ENCODE data around the gene SEMA3D.

The SEMA3D gene

DNA sequence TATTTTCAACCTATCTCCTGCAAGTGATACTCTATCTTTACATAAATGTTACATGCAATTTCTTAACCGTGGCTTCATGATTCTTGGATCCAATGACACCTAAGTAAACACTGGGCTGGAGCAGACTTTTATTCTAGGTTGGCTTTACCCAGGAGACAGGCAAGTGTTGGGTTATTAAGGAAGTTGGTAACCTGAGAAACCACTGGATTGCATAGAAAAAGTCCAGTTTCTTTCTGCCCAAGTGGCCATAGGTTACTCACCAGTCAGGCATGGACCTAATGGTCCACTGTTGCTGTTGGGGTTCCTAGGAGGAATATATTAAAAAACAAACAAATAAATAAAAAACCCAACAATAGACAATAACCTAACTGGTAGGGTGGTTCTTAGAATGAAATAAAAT is 112.8 kb downstream of the SEMA3D start:
- DNase-seq: no peak

DNA sequence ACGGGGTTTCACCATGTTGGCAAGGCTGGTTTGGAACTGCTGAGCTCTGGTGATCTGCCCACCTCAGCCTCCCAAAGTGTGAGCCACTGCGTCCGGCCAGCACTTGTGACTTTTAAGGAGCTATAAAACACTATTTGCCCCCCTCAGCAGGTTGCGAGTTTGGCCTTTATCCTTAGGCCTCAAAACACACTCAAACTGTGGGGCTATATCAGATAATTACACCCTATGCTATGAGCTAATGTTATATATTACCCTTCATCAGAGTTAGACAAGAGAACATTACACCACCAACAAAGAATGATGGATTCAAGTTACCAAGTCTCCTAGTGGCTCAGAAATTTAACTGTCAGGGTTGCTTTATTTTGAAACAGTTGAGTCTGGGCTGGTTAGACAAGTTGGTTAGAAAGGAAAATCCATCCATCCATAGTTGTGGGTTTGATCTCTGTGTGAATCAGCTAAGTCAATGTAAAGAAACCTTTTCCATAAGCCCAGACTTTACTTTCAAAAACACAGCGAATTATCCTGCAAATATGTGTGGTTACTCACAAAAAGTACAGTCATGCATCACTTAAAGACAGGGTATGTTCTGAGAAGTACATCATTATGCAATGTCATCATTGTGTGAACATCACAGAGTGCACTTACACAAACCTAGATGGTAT is 115.8 kb downstream of the SEMA3D start:
- DNase-seq: no peak

DNA sequence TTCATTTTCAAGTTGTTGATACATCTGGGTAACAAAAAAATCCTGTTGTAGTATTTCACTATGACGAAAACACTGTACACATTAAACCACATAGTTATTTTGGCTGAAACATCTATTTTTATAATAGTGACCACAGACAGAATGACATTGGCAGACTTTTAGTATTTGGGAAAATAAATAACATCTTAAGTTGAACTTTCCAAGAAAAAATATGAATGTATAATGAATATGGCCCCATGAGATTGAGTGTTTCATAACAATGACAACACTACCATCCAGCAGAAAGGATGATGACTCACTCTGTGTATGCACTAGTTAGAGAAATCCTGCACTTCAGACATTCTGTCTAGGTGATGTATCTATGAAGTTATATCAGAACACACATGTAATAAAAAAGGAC is 118.1 kb downstream of the SEMA3D start:
- no peak for DNase-seq

DNA sequence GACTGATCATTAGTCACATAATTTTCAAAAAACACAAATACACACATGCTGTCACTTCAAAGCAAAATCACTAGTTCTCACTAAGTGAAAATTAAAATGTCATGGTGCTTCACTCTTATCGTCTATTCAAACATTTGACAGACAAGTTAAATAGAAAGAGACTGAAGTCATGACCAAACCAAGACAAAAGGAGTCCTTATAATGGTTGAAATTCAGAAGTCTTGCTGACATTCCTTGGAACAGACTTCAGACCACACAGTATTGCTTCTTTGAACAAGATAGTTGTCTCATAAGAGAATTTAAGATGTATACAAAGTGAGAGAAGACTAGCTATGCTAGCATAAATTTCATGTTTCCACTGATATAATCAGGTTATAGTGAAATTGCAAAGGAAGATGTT is 119.5 kb downstream of the SEMA3D start:
- DNase-seq: no peak

DNA sequence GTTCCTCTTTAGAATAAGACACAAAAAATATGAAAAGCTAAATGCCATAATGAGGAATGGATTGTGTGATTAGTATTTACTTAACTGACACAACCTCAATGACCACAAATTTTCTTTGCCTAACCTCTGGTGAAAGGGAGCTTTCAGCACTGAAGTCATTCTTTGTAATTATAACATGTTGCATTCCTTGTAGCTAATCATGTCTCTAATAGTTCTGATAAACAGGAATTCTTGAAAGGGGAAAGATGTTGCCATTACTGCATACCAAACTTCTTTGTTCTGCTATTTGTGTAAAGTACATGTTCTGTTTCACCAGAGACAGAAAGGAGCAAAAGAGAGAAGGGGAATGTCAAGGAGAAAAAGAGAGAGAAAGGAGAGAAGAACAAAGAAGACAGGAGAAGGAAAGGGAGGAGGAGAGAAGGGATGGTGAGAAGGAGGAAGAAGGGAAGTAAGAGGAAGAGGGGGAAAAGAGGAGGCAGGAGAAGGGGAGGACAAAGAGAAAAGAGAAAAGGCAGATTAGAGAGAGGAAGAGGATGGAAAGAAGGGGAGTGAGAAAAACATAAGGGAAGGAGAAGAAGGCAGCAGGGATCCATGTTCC is 120.9 kb downstream of the SEMA3D start:
- no peak for DNase-seq

DNA sequence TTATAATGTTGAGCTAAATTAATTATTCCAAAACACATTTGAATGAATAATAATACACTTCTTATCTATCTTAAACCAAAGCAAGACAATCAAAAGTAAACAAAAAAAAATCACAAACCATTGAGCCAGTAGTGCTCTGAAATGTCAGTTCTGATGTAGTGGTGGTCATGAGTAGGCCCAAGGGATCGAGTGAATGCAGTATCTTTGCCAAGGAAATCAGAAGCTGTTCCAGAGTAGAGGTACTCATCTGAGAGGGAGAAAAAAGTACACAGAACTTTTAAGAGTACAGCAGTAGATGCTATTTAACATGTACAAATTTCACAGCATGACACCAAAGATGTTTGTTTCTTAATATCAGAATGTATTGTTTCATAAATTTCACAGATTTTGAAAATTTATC is 121.5 kb downstream of the SEMA3D start:
- DNase-seq: no peak

DNA sequence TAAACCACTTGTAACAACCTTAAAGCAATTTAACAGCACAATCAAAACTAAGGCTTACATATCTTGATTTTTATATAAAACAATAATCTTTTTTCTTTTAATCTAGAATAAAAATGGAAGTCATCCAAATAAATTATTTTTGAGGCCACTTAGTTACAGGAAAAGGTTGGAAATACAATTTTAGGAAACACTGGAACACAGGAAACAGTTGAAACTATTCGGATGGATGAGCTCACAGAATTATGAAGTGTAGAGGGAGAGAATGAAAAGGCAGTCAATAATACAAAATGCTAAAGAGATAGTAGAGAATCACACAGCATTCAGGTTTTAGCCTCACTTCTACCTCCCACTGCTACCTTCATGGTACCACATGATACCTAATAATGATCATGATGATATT is 124.2 kb downstream of the SEMA3D start:
- DNase-seq: no peak

DNA sequence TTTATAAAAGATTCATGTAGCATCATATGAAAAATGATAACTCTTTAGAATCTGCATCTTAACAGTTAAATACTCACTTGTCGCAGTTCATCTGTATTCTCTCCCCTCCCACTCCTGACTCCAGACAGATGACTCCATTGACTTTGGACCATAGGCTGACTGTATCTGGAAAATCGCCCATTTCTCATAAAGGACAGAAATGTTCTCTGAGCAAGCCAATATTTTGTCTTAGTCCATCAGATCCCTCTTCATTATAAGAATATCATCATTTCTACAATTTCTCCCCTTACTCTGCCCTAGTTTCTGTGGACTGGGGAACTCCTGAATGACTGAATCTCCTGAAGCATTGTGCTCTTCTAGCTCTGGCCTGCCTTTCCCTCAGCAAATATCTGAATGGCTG is 125.4 kb downstream of the SEMA3D start:
- DNase-seq: no peak

DNA sequence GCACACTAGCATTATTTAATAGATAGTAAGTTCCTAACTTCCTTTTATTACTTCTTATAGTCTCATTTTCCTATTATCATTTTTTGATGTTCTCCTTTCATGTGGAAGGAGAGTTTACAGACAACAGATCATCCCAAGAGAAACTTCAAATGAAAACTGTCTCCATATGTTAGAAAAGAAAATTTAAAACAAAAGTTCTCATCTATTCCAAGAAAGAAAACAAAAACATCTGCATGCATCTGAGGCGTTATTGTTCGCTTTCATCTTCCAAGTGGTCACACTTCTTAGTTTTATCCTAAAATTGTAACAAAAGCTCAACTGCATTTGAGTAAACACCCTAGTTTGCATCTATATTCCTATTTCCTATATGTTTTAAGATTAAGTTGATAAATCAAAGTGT is 126.2 kb downstream of the SEMA3D start:
- no peak for DNase-seq

DNA sequence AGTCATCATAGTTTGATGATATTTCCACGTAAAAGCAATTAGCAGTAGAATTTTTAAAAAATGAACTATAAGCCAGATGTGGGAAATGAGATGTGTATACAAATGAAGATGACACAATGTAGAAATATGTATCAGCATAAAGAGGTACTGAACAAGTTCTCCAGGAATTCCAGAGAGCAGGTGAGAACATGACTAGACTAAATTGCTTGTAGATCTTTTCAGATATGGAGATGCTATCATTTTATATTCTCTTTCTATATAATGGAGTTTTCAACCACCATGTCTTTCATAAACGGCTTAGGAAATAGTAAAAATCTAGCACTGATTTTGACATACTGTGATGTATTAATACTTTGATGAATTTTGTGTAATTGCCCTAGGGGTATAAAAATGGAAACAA is 130.9 kb downstream of the SEMA3D start:
- DNase-seq: no peak

DNA sequence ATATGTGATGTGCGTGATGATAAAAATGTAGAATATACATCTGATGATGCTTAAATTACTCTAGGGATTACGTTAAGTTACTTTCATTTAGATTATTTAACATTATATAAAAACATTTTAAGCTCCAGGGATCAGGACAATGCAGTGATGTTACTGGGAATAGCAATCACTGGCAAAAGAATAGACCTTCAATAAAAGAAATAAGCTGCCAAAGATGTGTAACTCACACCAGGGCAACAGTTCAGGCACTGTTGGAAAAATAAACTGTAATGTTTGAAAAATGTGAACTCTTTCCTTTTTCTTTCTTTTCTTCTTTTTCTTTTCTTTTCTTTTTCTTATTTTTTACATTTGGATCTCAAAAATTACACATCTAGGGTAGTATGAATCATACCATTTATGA is 131.7 kb downstream of the SEMA3D start:
- DNase-seq: no peak

DNA sequence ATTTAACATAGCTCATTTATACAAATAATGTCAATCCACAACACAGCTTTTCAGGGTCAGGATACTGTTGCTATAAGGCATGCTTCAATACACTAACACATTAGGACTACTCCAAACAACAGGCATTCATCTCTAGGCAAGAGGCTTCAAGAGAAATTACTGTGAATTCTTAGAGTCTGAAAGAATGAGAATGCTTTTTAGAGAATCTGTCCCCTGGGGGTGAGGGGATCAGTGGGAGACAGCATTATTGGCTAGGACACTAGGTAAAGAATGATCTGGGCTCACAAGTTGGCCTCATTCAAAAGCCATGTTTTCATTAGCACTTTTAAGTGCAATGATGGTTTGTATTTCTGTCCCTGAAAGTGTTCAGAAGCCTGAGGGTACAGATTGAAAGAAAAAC is 132.6 kb downstream of the SEMA3D start:
- DNase-seq: no peak

DNA sequence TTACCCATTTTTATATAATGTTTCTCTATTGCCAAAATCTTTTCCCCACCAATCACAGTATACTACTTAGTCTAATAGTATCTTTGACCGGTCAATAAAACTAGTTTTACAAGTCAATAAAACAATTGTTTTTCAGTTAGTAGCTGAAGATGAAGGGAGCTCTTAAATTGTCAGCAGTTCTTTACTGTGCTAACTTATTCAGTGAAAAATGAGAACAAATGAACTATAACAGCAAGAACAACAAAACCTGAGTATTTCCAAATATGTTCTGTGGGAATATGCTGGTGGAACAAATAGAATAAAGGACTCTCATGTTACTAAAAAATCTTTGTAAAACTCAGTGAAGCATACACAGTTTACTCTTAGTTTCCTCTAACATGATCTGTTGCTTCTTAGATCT is 134.0 kb downstream of the SEMA3D start:
- DNase-seq: no peak

DNA sequence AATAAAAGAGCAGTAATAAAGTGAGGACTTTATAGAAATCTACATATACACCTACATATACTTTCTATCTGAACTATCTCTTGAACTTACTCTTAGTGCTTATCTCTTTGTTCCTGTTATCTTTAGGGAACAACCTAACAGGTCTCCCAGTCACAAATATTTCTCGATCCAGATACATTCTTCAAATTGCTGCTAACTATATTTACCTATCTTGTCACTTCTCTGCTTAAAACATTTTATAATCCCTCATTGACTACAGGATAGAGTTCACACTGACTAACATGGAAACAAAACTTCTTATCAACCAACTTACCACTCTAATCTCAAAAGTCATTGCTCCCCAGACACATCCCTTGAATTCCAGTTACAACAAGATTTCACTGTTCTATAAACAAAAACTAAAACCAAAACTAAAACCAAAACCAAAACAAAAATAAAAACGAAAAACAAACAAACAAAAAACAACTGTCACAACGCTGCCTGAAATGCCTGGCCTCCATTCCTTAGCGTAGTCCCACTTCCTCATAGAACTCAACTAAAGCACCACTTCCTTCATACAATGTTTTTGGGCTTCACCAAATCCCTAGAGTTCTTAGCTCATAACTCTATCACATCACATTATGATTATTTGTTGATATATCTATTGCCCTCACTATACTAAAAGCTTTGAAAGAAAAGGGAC is 134.7 kb downstream of the SEMA3D start:
- DNase-seq: no peak

DNA sequence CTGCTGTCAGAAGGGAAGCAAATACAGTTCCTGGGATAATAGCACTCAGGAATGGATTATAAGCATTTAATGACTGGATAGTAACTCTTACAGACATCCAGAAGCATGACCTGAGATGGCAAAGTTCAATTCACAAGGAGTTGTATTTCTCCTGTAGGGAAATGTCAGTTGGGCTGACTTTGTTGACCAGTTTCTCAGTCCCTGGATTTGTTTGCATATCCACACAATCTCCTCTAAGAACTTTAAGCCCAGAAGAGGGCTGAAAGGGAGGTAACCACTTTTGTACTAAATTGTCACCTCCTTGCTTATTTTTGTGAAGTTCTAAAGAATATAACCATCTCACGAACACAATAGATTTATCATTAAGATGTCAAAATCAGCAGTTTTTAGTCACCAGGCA is 140.3 kb downstream of the SEMA3D start:
- DNase-seq: no peak

DNA sequence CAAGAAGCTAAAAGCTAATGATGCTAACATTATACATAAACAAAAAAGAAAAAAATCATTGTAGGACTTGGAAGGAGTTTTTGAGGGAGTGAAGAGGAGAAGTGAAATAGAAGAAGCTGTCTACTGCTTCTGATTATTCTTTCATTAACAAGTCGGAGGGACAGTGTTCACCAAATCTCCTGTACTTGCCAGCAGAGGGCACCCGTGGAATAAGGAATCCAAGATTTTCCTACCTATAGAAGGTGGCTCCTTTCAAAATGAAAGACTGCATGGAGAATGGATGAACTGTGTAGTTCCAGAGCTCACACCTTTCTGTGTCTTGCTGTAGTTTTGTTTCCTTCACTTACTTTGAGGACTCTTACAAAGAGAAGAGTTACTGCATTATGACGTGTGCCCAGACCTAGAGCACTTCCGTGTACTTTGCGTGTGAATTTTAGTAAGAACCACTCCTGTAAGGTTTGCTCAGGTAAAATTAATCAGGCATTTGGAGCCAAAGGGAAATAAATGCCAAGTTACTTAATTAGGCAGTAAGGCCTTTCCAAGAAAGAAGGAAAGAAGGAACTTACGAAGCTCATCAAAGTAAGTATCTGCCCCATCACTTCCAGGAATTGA is 145.1 kb downstream of the SEMA3D start:
- no peak for DNase-seq

DNA sequence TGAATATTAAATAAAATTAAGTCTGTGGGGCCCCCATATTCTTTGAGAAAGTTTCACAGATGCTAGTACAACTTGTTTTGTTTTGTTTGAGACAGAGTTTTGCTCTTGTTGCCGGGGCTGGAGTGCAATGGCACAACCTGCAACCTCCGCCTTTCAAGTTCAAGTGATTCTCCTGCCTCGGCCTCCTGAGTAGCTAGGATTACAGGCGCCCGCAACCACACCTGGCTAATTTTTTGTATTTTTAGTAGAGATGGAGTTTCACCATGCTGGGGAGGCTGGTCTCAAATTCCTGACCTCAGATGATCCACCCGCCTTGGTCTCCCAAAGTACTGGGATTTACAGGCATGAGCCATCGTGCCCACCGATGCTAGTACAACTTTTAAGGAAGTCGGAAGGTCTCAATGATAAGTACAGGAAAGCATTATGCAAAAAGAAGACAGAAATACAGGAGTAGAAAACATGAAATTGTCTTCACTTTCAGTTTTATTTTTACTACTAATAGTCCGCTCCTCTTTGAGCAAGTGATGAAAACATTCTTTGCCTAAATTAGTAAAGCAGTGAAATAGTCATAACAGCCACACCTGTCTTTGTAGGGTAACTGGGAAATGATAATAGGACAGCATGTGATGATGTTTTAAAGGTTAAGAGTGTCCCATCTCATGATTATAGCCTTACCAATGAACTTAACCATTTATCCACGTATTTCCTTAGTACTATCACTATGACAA is 147.5 kb downstream of the SEMA3D start:
- DNase-seq: no peak

DNA sequence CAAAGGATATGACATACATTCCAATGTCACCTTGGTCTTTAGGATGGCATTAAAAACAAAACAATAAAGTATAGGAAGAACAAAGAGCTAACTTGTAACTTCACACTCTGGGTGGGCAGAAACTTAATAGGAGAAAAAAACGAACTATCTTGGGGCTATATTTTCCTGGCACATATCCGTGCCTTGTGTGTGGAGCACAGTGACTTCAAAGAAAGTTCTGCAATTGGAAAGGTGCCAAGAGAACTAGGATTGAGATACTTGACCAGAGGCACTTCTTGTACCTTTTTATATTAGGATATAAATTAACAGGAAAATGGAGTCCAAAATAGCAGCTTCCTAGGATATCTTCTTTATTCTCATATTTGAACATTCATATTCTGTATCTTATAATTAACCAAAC is 148.4 kb downstream of the SEMA3D start:
- DNase-seq: no peak

DNA sequence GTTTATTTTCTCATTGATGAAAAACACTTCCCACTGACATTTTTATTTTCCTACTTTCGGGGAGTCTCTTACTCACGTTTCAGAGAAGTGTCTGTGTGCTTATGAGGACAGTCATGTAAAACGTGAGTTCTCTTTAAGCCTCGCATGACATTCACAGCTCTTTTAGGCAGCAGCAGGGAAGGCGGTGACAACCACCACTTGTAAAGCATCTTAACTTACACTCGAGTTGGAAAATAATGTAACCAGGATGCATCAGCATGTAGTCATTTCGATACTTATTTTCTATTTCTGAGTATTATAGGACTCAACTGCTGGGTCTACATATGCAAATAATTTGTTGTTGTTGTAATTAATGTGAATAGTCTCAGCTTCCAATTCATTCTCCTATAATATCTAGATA is 153.6 kb downstream of the SEMA3D start:
- DNase-seq: no peak

DNA sequence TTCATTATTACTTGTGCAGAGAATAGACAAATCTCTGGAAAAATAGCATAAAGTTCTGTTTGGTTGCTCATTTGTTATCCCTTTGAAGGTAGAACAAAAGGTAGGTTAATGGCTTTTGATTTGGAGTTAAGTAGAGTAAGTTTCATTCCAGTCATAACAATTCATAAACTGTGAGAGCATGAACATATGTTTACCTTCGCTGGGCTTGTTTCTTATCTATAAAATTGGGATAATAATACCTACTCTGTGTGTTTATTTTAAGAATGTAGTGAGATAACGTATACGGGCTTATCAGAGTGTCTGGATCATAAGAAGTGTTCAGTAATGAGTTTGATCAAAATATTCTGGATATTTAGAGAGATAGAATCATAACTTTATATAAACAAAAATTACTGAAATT is 155.4 kb downstream of the SEMA3D start:
- no peak for DNase-seq

DNA sequence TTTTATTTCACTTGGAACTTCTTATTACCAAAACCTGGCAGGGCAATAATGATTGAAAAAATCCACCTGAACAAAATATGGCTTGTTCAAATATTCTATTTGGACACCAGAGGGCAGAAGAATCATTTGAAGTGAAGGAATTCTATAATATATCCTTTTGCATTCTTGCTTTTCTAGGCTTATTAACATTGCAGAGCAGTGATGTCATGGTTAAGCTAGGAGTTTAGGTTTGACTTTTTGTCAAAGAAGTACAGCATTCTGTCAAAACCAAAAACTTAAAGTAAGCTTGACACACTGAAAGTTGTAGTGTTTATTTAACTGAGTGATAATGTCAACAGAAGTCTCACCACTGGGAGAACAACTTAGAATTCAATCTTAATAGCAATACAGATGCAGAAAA is 156.0 kb downstream of the SEMA3D start:
- no peak for DNase-seq

DNA sequence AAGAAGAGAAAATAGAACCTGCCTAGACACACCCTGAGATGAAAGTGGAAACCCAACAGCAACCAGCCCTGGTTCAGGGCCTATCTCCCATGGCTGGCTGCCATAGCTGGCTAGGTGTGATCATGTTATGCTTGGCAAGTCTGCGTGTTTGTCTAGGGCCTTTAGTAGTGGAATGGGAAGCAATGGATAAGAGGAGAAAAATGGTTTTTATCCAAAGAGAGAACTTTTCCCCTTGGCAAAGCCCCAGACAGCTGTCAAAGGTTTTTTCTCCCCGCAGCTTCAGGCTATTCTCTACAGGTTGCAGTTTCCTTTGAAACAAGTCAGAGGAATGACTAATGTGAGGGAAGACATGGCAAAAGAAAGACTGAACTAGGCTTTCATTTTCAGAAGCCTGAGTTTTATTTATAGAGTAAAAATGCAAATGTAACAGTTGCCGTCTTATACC is 161.5 kb downstream of the SEMA3D start:
- DNase-seq: no peak

DNA sequence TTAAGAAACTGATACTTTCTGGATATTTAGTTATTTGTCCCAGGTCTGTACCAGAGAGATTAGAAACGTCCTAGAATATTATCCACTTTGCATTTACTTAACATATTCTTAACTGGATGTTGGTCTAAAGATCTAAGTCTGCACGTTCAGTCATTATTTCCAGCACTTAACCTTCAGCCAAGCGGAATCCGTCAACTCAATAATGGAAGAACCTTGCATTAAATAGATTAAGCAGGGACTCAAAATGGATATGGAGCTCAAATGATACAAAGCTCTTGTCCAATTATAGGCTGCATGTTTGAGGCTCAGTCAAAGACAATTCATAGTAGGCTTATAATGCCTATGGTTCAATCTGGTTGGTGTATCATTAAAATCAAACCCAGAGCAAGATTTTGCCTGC is 162.9 kb downstream of the SEMA3D start:
- DNase-seq: no peak
